Measurements from ENCODE around the gene CAPZB. TPM values are rescaled to one million over a fixed set of nuclear protein-coding genes. Genes with fewer than 3 reads are reported as not detected.

The CAPZB gene
- polyA plus RNA-seq, 1 experiment: 276 TPM

- POLR2A ChIA-PET: no interaction called here
- Histone ChIP-seq H3K27me3 (ENCODE audit: control insufficient read depth, insufficient read depth, low read length) (no peaks in the 10 kb centered on the region), H3K36me3 (ENCODE audit: control insufficient read depth, insufficient read depth, low read length) (peaks cover 8% of the 10 kb centered on the region), H3K4me3 (ENCODE audit: low read depth, low read length) (no peak overlapping the region)
- CTCF ChIA-PET: no interaction called here
- no peak for DNase-seq (ENCODE audit: low read depth)
- TF ChIP-seq CTCF (IDR thresholded peaks at IDR 0.05; ENCODE audit: insufficient read depth, low read depth, low read length): no peak
These were observed 7.8 kb downstream of the CAPZB start for GRCh38 chr1:19477284-19478249.

GRCh38 chr1:19476450-19477190, 8.7 kb downstream of the CAPZB start:
- no peak for TF ChIP-seq CTCF (IDR thresholded peaks at IDR 0.05; ENCODE audit: insufficient read depth, low read depth, low read length)
- Histone ChIP-seq H3K36me3 (ENCODE audit: control insufficient read depth, insufficient read depth, low read length) (peaks cover 8% of the 10 kb centered on the region), H3K4me3 (ENCODE audit: low read depth, low read length) (no peak overlapping the region), H3K27me3 (ENCODE audit: control insufficient read depth, insufficient read depth, low read length) (no peaks in the 10 kb centered on the region)
- ChIA-PET CTCF (interaction anchor here (1.0 kb wide), 1 partner anchor 103 kb away, joined by 3 read pairs; no protein-coding TSS in a partner anchor), POLR2A (no interaction called here)
- DNase-seq (ENCODE audit: low read depth): no peak

- no peak for DNase-seq (ENCODE audit: low read depth)
- ChIA-PET POLR2A (no interaction called here), CTCF (no interaction called here)
- Histone ChIP-seq H3K27me3 (ENCODE audit: control insufficient read depth, insufficient read depth, low read length) (no peaks in the 10 kb centered on the region), H3K36me3 (ENCODE audit: control insufficient read depth, insufficient read depth, low read length) (peaks cover 10% of the 10 kb centered on the region), H3K4me3 (ENCODE audit: low read depth, low read length) (no peak overlapping the region)
- TF ChIP-seq CTCF (IDR thresholded peaks at IDR 0.05; ENCODE audit: insufficient read depth, low read depth, low read length): no peak
These were observed 10.0 kb downstream of the CAPZB start for GRCh38 chr1:19475296-19475695.

- Histone ChIP-seq H3K36me3 (ENCODE audit: control insufficient read depth, insufficient read depth, low read length) (peaks cover 4% of the 10 kb centered on the region), H3K27me3 (ENCODE audit: control insufficient read depth, insufficient read depth, low read length) (no peaks in the 10 kb centered on the region), H3K4me3 (ENCODE audit: low read depth, low read length) (no peak overlapping the region)
- no peak for TF ChIP-seq CTCF (IDR thresholded peaks at IDR 0.05; ENCODE audit: insufficient read depth, low read depth, low read length)
- ChIA-PET CTCF (interaction anchor here (0.7 kb wide), 1 partner anchor 119 kb away, joined by 3 read pairs; no protein-coding TSS in a partner anchor), POLR2A (no interaction called here)
- no peak for DNase-seq (ENCODE audit: low read depth)
These were observed 13.2 kb downstream of the CAPZB start for GRCh38 chr1:19472174-19472573.

GRCh38 chr1:19469004-19469403, 16.3 kb downstream of the CAPZB start:
- no peaks in the 10 kb centered on the region for H3K27me3 ChIP-seq (ENCODE audit: control insufficient read depth, insufficient read depth, low read length)
- H3K36me3 ChIP-seq (ENCODE audit: control insufficient read depth, insufficient read depth, low read length): peaks cover 5% of the 10 kb centered on the region
- H3K4me3 ChIP-seq (ENCODE audit: low read depth, low read length): no peak overlapping the region
- no peak for TF ChIP-seq CTCF (IDR thresholded peaks at IDR 0.05; ENCODE audit: insufficient read depth, low read depth, low read length)
- no peak for DNase-seq (ENCODE audit: low read depth)
- CTCF ChIA-PET: interaction anchor here (0.5 to 0.8 kb wide), 4 partner anchors 16 to 78 kb away, joined by 3 read pairs; no protein-coding TSS in a partner anchor
- POLR2A ChIA-PET: no interaction called here
